Measurements from ENCODE around the gene SEPTIN8. TPM values are rescaled to one million over a fixed set of nuclear protein-coding genes. Genes with fewer than 3 reads are reported as not detected.

The SEPTIN8 gene
- total and polyA plus RNA-seq, 2 of the 8 experiments (the other 6 are each of a cell fraction or from before 2014, with no cell fraction given) = 21.2 to 33.0 TPM

DNA sequence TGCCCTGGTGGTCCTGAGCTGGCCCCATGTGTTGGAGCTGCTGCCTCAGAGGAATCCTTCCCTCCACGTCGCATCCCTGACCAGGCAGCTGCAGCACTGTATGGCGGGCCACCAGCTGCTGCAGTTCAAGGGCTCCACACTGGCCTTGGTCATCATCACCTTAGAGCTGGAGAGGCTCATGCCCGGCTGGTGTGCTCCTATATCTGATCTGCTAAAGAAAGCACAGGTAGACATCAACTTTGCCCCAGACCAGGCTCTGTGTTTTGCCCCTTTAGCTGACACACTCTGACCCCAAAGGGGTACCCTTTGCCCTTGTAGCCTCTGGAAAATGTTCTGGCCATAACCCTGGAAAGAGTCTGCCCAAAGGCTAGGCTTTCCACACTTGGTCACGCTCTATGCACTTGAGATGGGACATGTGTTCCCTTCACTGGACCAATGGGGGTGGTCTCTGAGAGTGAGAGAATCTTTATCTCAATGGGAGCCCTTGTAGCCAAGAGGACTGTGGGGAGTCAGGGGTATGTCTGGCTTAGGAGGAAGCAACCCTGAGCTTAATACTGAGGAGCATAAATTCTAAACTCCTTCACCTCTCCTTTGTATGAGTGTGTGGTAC, 25.0 kb downstream of the SEPTIN8 start:
- Histone ChIP-seq H3K14ac (ENCODE audit: insufficient read length) (no peak overlapping the region), H3K4me3 (ENCODE audit: extremely low read depth in 1 of 4, insufficient read depth in 2 of 4, low read depth in 3 of 4, low read length in 4 of 4) (no peak overlapping the region), H3K27ac (ENCODE audit: low read depth, low read length) (no peak overlapping the region), H3K23ac (ENCODE audit: insufficient read length) (no peak overlapping the region), H2BK12ac (ENCODE audit: low read depth, low read length) (no peak overlapping the region), H3K23me2 (ENCODE audit: low read depth, low read length) (peaks cover 7% of the 10 kb centered on the region; the same call in 1 of the 2 replicates), H3K79me1 (ENCODE audit: low read depth, low read length) (no peaks in the 10 kb centered on the region), H2BK120ac (replicated peaks; ENCODE audit: low read depth, low read length) (no peak overlapping the region), H3K4me2 (ENCODE audit: insufficient read depth in 1 of 2, low read depth in 2 of 2, low read length in 2 of 2) (no peak overlapping the region), H2AK5ac (ENCODE audit: low read depth, low read length) (no peak overlapping the region), H3K4me1 (replicated peaks in 1 of 4; ENCODE audit: control insufficient read depth in 3 of 4, insufficient read depth in 4 of 4, low read length in 3 of 4) (peaks cover 0 to 10% (median 3%) of the 10 kb centered on the region in 4 experiments; a peak in 4 of 7 replicates), H3K79me2 (ENCODE audit: control insufficient read depth in 1 of 2, insufficient read depth in 2 of 2, low read length in 2 of 2) (no peaks in the 10 kb centered on the region), H4K20me1 (replicated peaks in 1 of 2; ENCODE audit: control insufficient read depth in 1 of 2, insufficient read depth in 2 of 2, low read length in 2 of 2) (peaks cover 0 to 2% of the 10 kb centered on the region in 2 experiments), H4K91ac (replicated peaks; ENCODE audit: insufficient read length, low read length) (no peak overlapping the region), H2AFZ (ENCODE audit: low read length) (no peak overlapping the region), H3K27me3 (replicated peaks in 1 of 4; ENCODE audit: control insufficient read depth in 3 of 4, extremely low read depth in 1 of 4, insufficient read depth in 3 of 4, low read length in 3 of 4) (peaks cover 20 to 32% (median 28%) of the 10 kb centered on the region in 4 experiments), H3K56ac (replicated peaks; ENCODE audit: insufficient read length, low read depth, low read length) (no peak overlapping the region), H2BK5ac (ENCODE audit: low read depth, low read length) (no peak overlapping the region), H3K9ac (replicated peaks in 1 of 4; ENCODE audit: extremely low read depth in 1 of 4, low read depth in 3 of 4, low read length in 3 of 4) (no peak overlapping the region), H4K8ac (ENCODE audit: extremely low read depth, insufficient read depth, low read length) (no peak overlapping the region), H4K5ac (ENCODE audit: insufficient read length, low read depth, low read length) (no peak overlapping the region), H3K36me3 (ENCODE audit: control insufficient read depth in 2 of 4, insufficient read depth in 4 of 4, low read length in 3 of 4) (peaks cover 0 to 6% (median 0%) of the 10 kb centered on the region in 4 experiments; a peak in 1 of 8 replicates), H2BK15ac (ENCODE audit: low read length) (no peak overlapping the region), H3K4ac (replicated peaks; ENCODE audit: insufficient read length, low read depth, low read length) (no peak overlapping the region), H3K9me3 (ENCODE audit: insufficient read depth in 2 of 2, low read depth in 1 of 2, low read length in 1 of 2) (no peaks in the 10 kb centered on the region), H3K18ac (ENCODE audit: extremely low read depth, low read length) (no peak overlapping the region), H2BK20ac (ENCODE audit: low read length) (no peak overlapping the region)
- 88% methylated on average over 5 of the region's 5 CpGs; no CpG with 5 or more reads in 1 of the 2 experiments for WGBS, 2 experiments (ENCODE audit: extremely low coverage in 1 of 2, insufficient coverage in 1 of 2, insufficient read length in 1 of 2, insufficient replicate concordance in 2 of 2, low coverage in 1 of 2, low lambda C conversion rate in 2 of 2, missing lambda C conversion rate in 1 of 2)
- POLR2A ChIA-PET (ENCODE audit: partially characterized antibody) = interaction anchor here (0.9 kb wide), 1 partner anchor 9 kb away, joined by 3 read pairs; no protein-coding TSS in a partner anchor
- FAIRE-seq = no peak
- CTCF ChIA-PET (ENCODE audit: partially characterized antibody) = interaction anchor here (0.6 to 18.2 kb wide), 9 partner anchors 9 to 202 kb away, joined by 3 to 322 read pairs (median 6); partner anchors contain the start of gene SHROOM1
- TF ChIP-seq NANOG (IDR thresholded peaks at IDR 0.05; ENCODE audit: insufficient read depth, low read depth, low read length, poor library complexity, severe bottlenecking) = no peak
- TF ChIP-seq EP300 (IDR thresholded peaks at IDR 0.05; ENCODE audit: borderline replicate concordance in 1 of 2, low read depth in 2 of 2, low read length in 2 of 2) = no peak
- no peak for TF ChIP-seq EZH2 (IDR thresholded peaks at IDR 0.05; ENCODE audit: low read depth, low read length, severe bottlenecking)
- TF ChIP-seq BACH1 (IDR thresholded peaks at IDR 0.05; ENCODE audit: low read length) = no peak
- no peak for DNase-seq (ENCODE audit: low read depth in 1 of 2, low spot score in 2 of 2)

Data from H1 (cell line).